HCT116 (cell line): ENCODE data around the gene TNFAIP8. TPM values are rescaled to one million over a fixed set of nuclear protein-coding genes. Genes with fewer than 3 reads are reported as not detected.

Experiments used
- ATAC-seq: fragments of 200-7000 bp; cut with Tn5 transposase; 2 replicates; pipeline ENCODE4 v1.9.1; 2020; ENCODE audit warnings: mild to moderate bottlenecking, moderate library complexity
- BruUV-seq: library from RNA; stranded (reverse); fragments of 400-500 nt; replicated peaks from 2 replicates; lab custom pipeline; 2021; lab: Mats Ljungman, UMichigan
- CTCF ChIA-PET: fragments of 300-600 bp; sonication (Branson Sonifier 250); formaldehyde crosslinking; loops from one replicate; lab custom pipeline; 2021; ENCODE audit warnings: antibody characterized with exemption; lab: Charles Lee
- POLR2A ChIA-PET: fragments of 300-600, 350-600 bp; sonication (Branson Sonifier 250); formaldehyde crosslinking; loops from one replicate; lab custom pipeline; 2021; ENCODE audit warnings: antibody characterized with exemption; lab: Charles Lee
- RAD21 ChIA-PET, 2 experiments: fragments of 300-600 bp; sonication (Branson Sonifier 250); formaldehyde crosslinking; loops; one replicate each; lab custom pipeline; 2023; ENCODE audit warnings: low total read pairs in 2 of 2; ENCODE audit not compliant: uncharacterized antibody in 2 of 2, unreplicated experiment in 2 of 2, low non-redundant PET in 1 of 2; lab: Charles Lee
- DNase-seq: peaks from one replicate; pipeline ENCODE4 v3.0.0-alpha.2; 2010; ENCODE audit warnings: low read depth, low spot score
- H2AFZ ChIP-seq: fragments of 200-600 bp; shearing (Covaris generic), sonication (generic); 2 replicates; pipeline ENCODE4 v1.6.1; 2017; ENCODE audit warnings: low read depth, mixed run types, mixed read lengths, antibody characterized with exemption, low read length; ENCODE audit not compliant: poor library complexity, severe bottlenecking
- H3K27ac ChIP-seq: 2 replicates; pipeline ENCODE4 v1.5.1; 2012; ENCODE audit warnings: low read depth, low read length
- H3K27me3 ChIP-seq: fragments of 200-600 bp; sonication (generic); 2 replicates; pipeline ENCODE4 v1.6.1; 2016; ENCODE audit warnings: mixed run types, low read length, mixed read lengths; ENCODE audit not compliant: insufficient read depth
- H3K36me3 ChIP-seq, 2 experiments: fragments of 200-500 bp in 1 of 2; fragments of 200-600 bp in 1 of 2; sonication (Bioruptor generic) in 1 of 2; sonication (generic) in 1 of 2; 2 replicates each; pipeline versions ENCODE4 v1.5.1 to v1.6.1; 2014 to 2016; ENCODE audit warnings: low read length in 2 of 2, inconsistent platforms in 1 of 2, mixed read lengths in 1 of 2, mixed run types in 1 of 2; ENCODE audit not compliant: insufficient read depth in 2 of 2, control insufficient read depth in 1 of 2
- H3K4me1 ChIP-seq, 2 experiments: fragments of 200-600 bp in 1 of 2; sonication (generic) in 1 of 2; 2 replicates each; pipeline versions ENCODE4 v1.5.1 to v1.6.1; 2012 to 2017; ENCODE audit warnings: low read length in 2 of 2, inconsistent platforms in 1 of 2, mild to moderate bottlenecking in 1 of 2, mixed read lengths in 1 of 2, mixed run types in 1 of 2, moderate library complexity in 1 of 2; ENCODE audit not compliant: insufficient read depth in 2 of 2, control insufficient read depth in 1 of 2
- H3K4me2 ChIP-seq: fragments of 200-600 bp; sonication (generic); 2 replicates; pipeline ENCODE4 v1.6.1; 2017; ENCODE audit warnings: mixed run types, low read length, mixed read lengths
- H3K4me3 ChIP-seq, 2 experiments: fragments of 200-600 bp in 1 of 2; sonication (generic) in 1 of 2; replicated peaks in 1 of 2; 2 replicates each; pipeline ENCODE4 v1.5.1; 2011 to 2016; ENCODE audit warnings: low read length in 2 of 2, control low read depth in 1 of 2, low read depth in 1 of 2, mild to moderate bottlenecking in 1 of 2, mixed read lengths in 1 of 2, mixed run types in 1 of 2
- H3K79me2 ChIP-seq: fragments of 200-600 bp; sonication (generic); 2 replicates; pipeline ENCODE4 v1.6.1; 2017; ENCODE audit warnings: mild to moderate bottlenecking, mixed run types, low read length, moderate library complexity, mixed read lengths; ENCODE audit not compliant: insufficient read depth
- H3K9ac ChIP-seq: fragments of 200-600 bp; sonication (generic); 2 replicates; pipeline ENCODE4 v1.6.1; 2016; ENCODE audit warnings: low read length, mixed read lengths
- H3K9me2 ChIP-seq: fragments of 200-600 bp; sonication (generic), shearing (Covaris generic); 2 replicates; pipeline ENCODE4 v1.6.1; 2017; ENCODE audit warnings: mixed run types, mild to moderate bottlenecking, moderate library complexity; ENCODE audit not compliant: insufficient read depth
- H3K9me3 ChIP-seq, 2 experiments: fragments of 200-500 bp in 1 of 2; fragments of 200-600 bp in 1 of 2; sonication (Bioruptor generic) in 1 of 2; sonication (generic) in 1 of 2; 2 replicates each; pipeline ENCODE4 v1.6.1; 2014 to 2017; ENCODE audit warnings: low read length in 2 of 2, mixed read lengths in 2 of 2, inconsistent platforms in 1 of 2, low read depth in 1 of 2, mild to moderate bottlenecking in 1 of 2, mixed run types in 1 of 2, moderate library complexity in 1 of 2; ENCODE audit not compliant: control insufficient read depth in 1 of 2, insufficient read depth in 1 of 2
- H4K20me1 ChIP-seq: fragments of 200-600 bp; sonication (generic), shearing (Covaris generic); 2 replicates; pipeline ENCODE4 v1.6.1; 2017; ENCODE audit warnings: mixed run types, mild to moderate bottlenecking, moderate library complexity; ENCODE audit not compliant: insufficient read depth
- CEBPB ChIP-seq: IDR thresholded peaks from 2 replicates; pipeline ENCODE4 v1.6.1; 2012; ENCODE audit warnings: low read depth
- EGR1 ChIP-seq: IDR thresholded peaks from 2 replicates; pipeline ENCODE4 v1.6.1; 2012; ENCODE audit warnings: low read depth
- EZH2phosphoT487 ChIP-seq: fragments of 200-600 bp; IDR thresholded peaks from 2 replicates; pipeline ENCODE4 v1.6.1; 2018; ENCODE audit warnings: antibody characterized with exemption, borderline replicate concordance
- FOSL1 ChIP-seq: IDR thresholded peaks from 2 replicates; pipeline ENCODE4 v1.6.1; 2012; ENCODE audit warnings: low read depth
- JUND ChIP-seq: IDR thresholded peaks from 2 replicates; pipeline ENCODE4 v1.6.1; 2012
- POLR2A ChIP-seq: IDR thresholded peaks from 2 replicates; pipeline ENCODE4 v1.7.0; 2011; ENCODE audit warnings: borderline replicate concordance; ENCODE audit not compliant: insufficient read depth, insufficient read length; ENCODE audit errors: extremely low read depth
- POLR2AphosphoS5 ChIP-seq: IDR thresholded peaks from 2 replicates; pipeline ENCODE4 v1.6.1; 2011; ENCODE audit warnings: mild to moderate bottlenecking, low read depth, low read length, moderate library complexity
- RAD21 ChIP-seq: IDR thresholded peaks from 2 replicates; pipeline ENCODE4 v1.6.1; 2012; ENCODE audit warnings: low read depth, mild to moderate bottlenecking
- SP1 ChIP-seq: IDR thresholded peaks from 2 replicates; pipeline ENCODE4 v1.6.1; 2012; ENCODE audit warnings: low read depth
- ZNF274 ChIP-seq: fragments of 200-500 bp; sonication (Bioruptor generic); IDR thresholded peaks from 2 replicates; pipeline ENCODE4 v1.6.1; 2014; ENCODE audit warnings: mild to moderate bottlenecking, low read depth, low read length, inconsistent platforms
- intact Hi-C: fragments of 100-400 bp; cut with micrococcal nuclease; formaldehyde crosslinking; loops from 2 replicates; pipeline ENCODE4 v1.10.0; 2022
- total RNA-seq: library from RNA; stranded (reverse); gene quantifications from one replicate; pipeline ENCODE4 v1.2.1, GENCODE V29; 2021; ENCODE audit not compliant: unreplicated experiment

The TNFAIP8 gene
- total RNA-seq, 1 experiment from 2014 or later = 18.4 TPM

GRCh38 chr5:119331566-119332095, 24.2 kb upstream of the TNFAIP8 start:
- Histone ChIP-seq H3K4me2 (no peak overlapping the region), H3K9ac (no peak overlapping the region), H3K79me2 (no peaks in the 10 kb centered on the region), H3K36me3 (no peaks in the 10 kb centered on the region), H3K4me1 (no peaks in the 10 kb centered on the region), H2AFZ (no peak overlapping the region), H3K27me3 (no peaks in the 10 kb centered on the region), H4K20me1 (no peaks in the 10 kb centered on the region), H3K9me2 (no peaks in the 10 kb centered on the region), H3K4me3 (no peak overlapping the region), H3K9me3 (no peaks in the 10 kb centered on the region), H3K27ac (no peak overlapping the region)
- CTCF ChIA-PET = no interaction called here
- no peak for ATAC-seq
- TF ChIP-seq FOSL1 (no peak), POLR2AphosphoS5 (no peak), POLR2A (no peak), CEBPB (no peak), RAD21 (no peak), JUND (no peak), EGR1 (no peak), ZNF274 (no peak), EZH2phosphoT487 (no peak)
- no peak for DNase-seq
- RAD21 ChIA-PET = no interaction called here
- intact Hi-C loops = no loop called here
- POLR2A ChIA-PET = no interaction called here
- no TSS peak for BruUV-seq

- no peak overlapping the region for H3K27ac ChIP-seq
- H3K4me1 ChIP-seq = no peaks in the 10 kb centered on the region
- H3K36me3 ChIP-seq = no peaks in the 10 kb centered on the region
- POLR2A ChIA-PET = no interaction called here
- H2AFZ ChIP-seq = no peak overlapping the region
- TF ChIP-seq SP1 = no peak
- TF ChIP-seq FOSL1 = no peak
- no peak for TF ChIP-seq JUND
- no peak for TF ChIP-seq POLR2AphosphoS5
- ATAC-seq (no peak), DNase-seq (no peak)
- H3K9me2 ChIP-seq = no peaks in the 10 kb centered on the region
- intact Hi-C loops = no loop called here
- RAD21 ChIA-PET = no interaction called here
- H4K20me1 ChIP-seq = no peaks in the 10 kb centered on the region
- H3K9me3 ChIP-seq = no peaks in the 10 kb centered on the region
- no peak overlapping the region for H3K9ac ChIP-seq
- no peak overlapping the region for H3K4me2 ChIP-seq
- no peak overlapping the region for H3K4me3 ChIP-seq
- no TSS peak for BruUV-seq
- CTCF ChIA-PET = no interaction called here
- no peaks in the 10 kb centered on the region for H3K27me3 ChIP-seq
- H3K79me2 ChIP-seq = no peaks in the 10 kb centered on the region
Measured at GRCh38 chr5:119332208-119332607, 23.6 kb upstream of the TNFAIP8 start.
